Measurements from ENCODE around the gene ADAMTS12. TPM values are rescaled to one million over a fixed set of nuclear protein-coding genes. Genes with fewer than 3 reads are reported as not detected.

ADAMTS12 gene
- total and polyA plus RNA-seq, 2 donors (not counting 1 experiment from before 2014, with no cell fraction given) = 10.7 to 44.8 TPM

- no peaks in the 10 kb centered on the region for H3K79me2 ChIP-seq (ENCODE audit: control insufficient read depth, insufficient read depth, low read length)
- H3K4me3 ChIP-seq (replicated peaks in 1 of 4; ENCODE audit: control extremely low read depth in 1 of 4, insufficient read depth in 1 of 4, low read depth in 3 of 4, low read length in 4 of 4) = no peak overlapping the region
- H3K4me1 ChIP-seq (ENCODE audit: control insufficient read depth, extremely low read depth, insufficient read depth, low read length) = peaks cover 13% of the 10 kb centered on the region
- DNase-seq (ENCODE audit: low read depth in 2 of 2) = peak; percentile 74 to 75
- no peak overlapping the region for H3K27ac ChIP-seq (ENCODE audit: insufficient read depth, low read length)
- TF ChIP-seq EZH2 (IDR thresholded peaks at IDR 0.05; ENCODE audit: low read length, missing control alignments) (no peak), CTCF (conservative IDR thresholded peaks at IDR 0.05 in 1 of 2, IDR thresholded peaks at IDR 0.05 in 1 of 2; ENCODE audit: low read depth in 1 of 2, low read length in 2 of 2) (no peak)
- H3K9me3 ChIP-seq (ENCODE audit: control insufficient read depth, insufficient read depth, low read depth, low read length) = no peaks in the 10 kb centered on the region
- H2AFZ ChIP-seq (ENCODE audit: low read length) = no peak overlapping the region
- H3K9ac ChIP-seq (ENCODE audit: insufficient read depth, low read length) = no peak overlapping the region
- H3K27me3 ChIP-seq (ENCODE audit: control insufficient read depth, insufficient read depth, low read length) = no peaks in the 10 kb centered on the region
- H4K20me1 ChIP-seq (ENCODE audit: control insufficient read depth, extremely low read depth, insufficient read depth, low read length) = no peaks in the 10 kb centered on the region
- H3K36me3 ChIP-seq (ENCODE audit: control insufficient read depth, insufficient read depth, low read length) = peaks cover 2% of the 10 kb centered on the region
- peak overlapping the region; percentile 36 for H3K4me2 ChIP-seq (ENCODE audit: extremely low read depth, insufficient read depth, low read length)
Observed at GRCh38 chr5:33611877-33612276, 279.9 kb downstream of the ADAMTS12 start.

GRCh38 chr5:33608344-33609041 is 283.3 kb downstream of the ADAMTS12 start:
- Histone ChIP-seq H3K79me2 (ENCODE audit: control insufficient read depth, insufficient read depth, low read length) (no peaks in the 10 kb centered on the region), H3K27me3 (ENCODE audit: control insufficient read depth, insufficient read depth, low read length) (no peaks in the 10 kb centered on the region), H2AFZ (ENCODE audit: low read length) (no peak overlapping the region), H3K9ac (ENCODE audit: insufficient read depth, low read length) (no peak overlapping the region), H3K4me1 (ENCODE audit: control insufficient read depth, extremely low read depth, insufficient read depth, low read length) (peaks cover 13% of the 10 kb centered on the region), H3K4me2 (ENCODE audit: extremely low read depth, insufficient read depth, low read length) (no peak overlapping the region), H3K27ac (ENCODE audit: insufficient read depth, low read length) (no peak overlapping the region), H3K4me3 (replicated peaks in 1 of 4; ENCODE audit: control extremely low read depth in 1 of 4, insufficient read depth in 1 of 4, low read depth in 3 of 4, low read length in 4 of 4) (no peak overlapping the region), H4K20me1 (ENCODE audit: control insufficient read depth, extremely low read depth, insufficient read depth, low read length) (no peaks in the 10 kb centered on the region), H3K36me3 (ENCODE audit: control insufficient read depth, insufficient read depth, low read length) (no peaks in the 10 kb centered on the region), H3K9me3 (ENCODE audit: control insufficient read depth, insufficient read depth, low read depth, low read length) (no peaks in the 10 kb centered on the region)
- TF ChIP-seq EZH2 (IDR thresholded peaks at IDR 0.05; ENCODE audit: low read length, missing control alignments) = no peak
- no peak for TF ChIP-seq CTCF (conservative IDR thresholded peaks at IDR 0.05 in 1 of 2, IDR thresholded peaks at IDR 0.05 in 1 of 2; ENCODE audit: low read depth in 1 of 2, low read length in 2 of 2)
- peak; percentile 15 to 32 for DNase-seq (ENCODE audit: low read depth in 2 of 2)

GRCh38 chr5:33604503-33604902 is 287.3 kb downstream of the ADAMTS12 start:
- H3K4me3 ChIP-seq (replicated peaks in 1 of 4; ENCODE audit: control extremely low read depth in 1 of 4, insufficient read depth in 1 of 4, low read depth in 3 of 4, low read length in 4 of 4) = no peak overlapping the region
- no peaks in the 10 kb centered on the region for H4K20me1 ChIP-seq (ENCODE audit: control insufficient read depth, extremely low read depth, insufficient read depth, low read length)
- H3K9me3 ChIP-seq (ENCODE audit: control insufficient read depth, insufficient read depth, low read depth, low read length) = no peaks in the 10 kb centered on the region
- H2AFZ ChIP-seq (ENCODE audit: low read length) = no peak overlapping the region
- no peak for DNase-seq (ENCODE audit: low read depth in 2 of 2)
- H3K27me3 ChIP-seq (ENCODE audit: control insufficient read depth, insufficient read depth, low read length) = no peaks in the 10 kb centered on the region
- no peaks in the 10 kb centered on the region for H3K4me1 ChIP-seq (ENCODE audit: control insufficient read depth, extremely low read depth, insufficient read depth, low read length)
- H3K79me2 ChIP-seq (ENCODE audit: control insufficient read depth, insufficient read depth, low read length) = no peaks in the 10 kb centered on the region
- H3K9ac ChIP-seq (ENCODE audit: insufficient read depth, low read length) = no peak overlapping the region
- no peak overlapping the region for H3K27ac ChIP-seq (ENCODE audit: insufficient read depth, low read length)
- no peaks in the 10 kb centered on the region for H3K36me3 ChIP-seq (ENCODE audit: control insufficient read depth, insufficient read depth, low read length)
- H3K4me2 ChIP-seq (ENCODE audit: extremely low read depth, insufficient read depth, low read length) = no peak overlapping the region
- no peak for TF ChIP-seq EZH2 (IDR thresholded peaks at IDR 0.05; ENCODE audit: low read length, missing control alignments)
- no peak for TF ChIP-seq CTCF (conservative IDR thresholded peaks at IDR 0.05 in 1 of 2, IDR thresholded peaks at IDR 0.05 in 1 of 2; ENCODE audit: low read depth in 1 of 2, low read length in 2 of 2)
